Measurements from ENCODE around the gene HLA-G. TPM values are rescaled to one million over a fixed set of nuclear protein-coding genes. Genes with fewer than 3 reads are reported as not detected.

The HLA-G gene
- total RNA-seq, result not detected in 2 replicates

GRCh38 chr6:29827579-29828470, at the start of gene HLA-G:
TSS of gene HLA-G (plus strand) at chr6:29827825. CDS start at chr6:29827845, 20 bp downstream.

Other genes starting within 250 kb of the HLA-G start
- gene OR2H2, start 242.7 kb upstream of the HLA-G start, total RNA-seq, result not detected in 2 replicates
- gene GABBR1, start 194.6 kb upstream of the HLA-G start, total RNA-seq, result 8.5 and 13.6 TPM in 2 replicates
- gene MOG, start 170.7 kb upstream of the HLA-G start, total RNA-seq, result not detected in 2 replicates
- gene ZFP57, start 146.7 kb upstream of the HLA-G start, total RNA-seq, result 0.99 TPM in 1 of 2 replicates, not detected in the other
- 5.4 and 17.4 TPM in 2 replicates for gene HLA-F, start 104.4 kb upstream of the HLA-G start, total RNA-seq
- 426 and 595 TPM in 2 replicates for gene HLA-A, start 114.7 kb downstream of the HLA-G start, total RNA-seq
- gene POLR1H, start 233.4 kb downstream of the HLA-G start, total RNA-seq, result 35.4 and 42.6 TPM in 2 replicates
- 10.6 and 13.2 TPM in 2 replicates for gene PPP1R11, start 239.4 kb downstream of the HLA-G start, total RNA-seq
- not detected in 2 replicates for gene RNF39, start 247.9 kb downstream of the HLA-G start, total RNA-seq